WERI-Rb-1 (cell line): ENCODE measurements around the gene HLA-E.
"Not testable (repeated sequence)": the region's sequence is repeated elsewhere in the genome, so short reads cannot be mapped to it uniquely, and the experiment has no call there.

Experiments
- DNase-seq: peaks from one replicate; pipeline ENCODE4 v3.0.0-alpha.2; 2020
- H3K27ac ChIP-seq: fragments of 250-450 bp; sonication (Bioruptor Pico); 2 replicates; pipeline ENCODE4 v1.5.1; 2020; ENCODE audit warnings: mild to moderate bottlenecking, moderate library complexity
- H3K27me3 ChIP-seq: fragments of 250-450 bp; sonication (Bioruptor Pico); 2 replicates; pipeline ENCODE4 v1.5.1; 2021; ENCODE audit warnings: mild to moderate bottlenecking, low read depth, moderate library complexity; ENCODE audit not compliant: insufficient read depth, severe bottlenecking
- H3K36me3 ChIP-seq: fragments of 250-450 bp; sonication (Bioruptor Pico); 2 replicates; pipeline ENCODE4 v1.5.1; 2020; ENCODE audit warnings: mild to moderate bottlenecking, moderate library complexity
- H3K4me3 ChIP-seq: 2 replicates; pipeline ENCODE4 v1.5.1; 2011; ENCODE audit warnings: low read depth, mild to moderate bottlenecking, control low read depth, low read length
- H3K9me3 ChIP-seq: fragments of 250-450 bp; sonication (Bioruptor Pico); 2 replicates; pipeline ENCODE4 v1.5.1; 2021; ENCODE audit warnings: mild to moderate bottlenecking, moderate library complexity; ENCODE audit not compliant: severe bottlenecking
- TF ChIP-seq, protein P1 (sequence below): IDR thresholded peaks from 2 replicates; pipeline ENCODE4 v1.5.1; 2011; ENCODE audit warnings: low read depth, mild to moderate bottlenecking, control low read depth, inconsistent platforms, low read length

HLA-E gene

DNA sequence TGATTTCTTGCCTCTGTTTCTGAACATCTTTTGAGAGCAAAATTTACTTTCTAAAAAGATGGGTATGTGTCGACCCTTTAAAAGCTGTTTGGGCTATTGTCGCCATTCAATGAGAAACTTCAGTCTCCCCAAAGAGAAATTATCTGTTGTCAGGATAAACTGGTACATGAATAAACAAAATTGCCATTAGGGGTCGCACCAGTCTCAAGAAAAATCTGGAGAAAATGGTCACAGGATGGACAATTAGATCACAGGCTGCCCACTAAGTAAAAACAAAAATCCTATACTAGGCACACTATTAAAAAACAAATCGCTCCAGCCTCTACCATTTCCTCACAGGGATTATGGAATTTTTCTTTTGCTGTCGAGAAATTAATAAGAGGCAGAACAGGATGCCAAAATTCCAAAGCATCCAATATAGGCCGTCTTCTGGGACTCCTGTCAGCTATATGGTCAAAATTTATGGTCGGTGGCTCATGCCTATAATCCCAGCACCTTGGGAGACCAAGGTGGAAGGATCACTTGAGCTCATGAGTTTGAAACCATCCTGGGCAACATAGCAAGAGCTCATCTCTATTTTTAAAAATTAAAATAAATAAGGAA lies 5.5 kb upstream of the HLA-E start:
- peaks cover 44% of the 10 kb centered on the region for H3K27me3 ChIP-seq
- TF ChIP-seq, protein P1, sequence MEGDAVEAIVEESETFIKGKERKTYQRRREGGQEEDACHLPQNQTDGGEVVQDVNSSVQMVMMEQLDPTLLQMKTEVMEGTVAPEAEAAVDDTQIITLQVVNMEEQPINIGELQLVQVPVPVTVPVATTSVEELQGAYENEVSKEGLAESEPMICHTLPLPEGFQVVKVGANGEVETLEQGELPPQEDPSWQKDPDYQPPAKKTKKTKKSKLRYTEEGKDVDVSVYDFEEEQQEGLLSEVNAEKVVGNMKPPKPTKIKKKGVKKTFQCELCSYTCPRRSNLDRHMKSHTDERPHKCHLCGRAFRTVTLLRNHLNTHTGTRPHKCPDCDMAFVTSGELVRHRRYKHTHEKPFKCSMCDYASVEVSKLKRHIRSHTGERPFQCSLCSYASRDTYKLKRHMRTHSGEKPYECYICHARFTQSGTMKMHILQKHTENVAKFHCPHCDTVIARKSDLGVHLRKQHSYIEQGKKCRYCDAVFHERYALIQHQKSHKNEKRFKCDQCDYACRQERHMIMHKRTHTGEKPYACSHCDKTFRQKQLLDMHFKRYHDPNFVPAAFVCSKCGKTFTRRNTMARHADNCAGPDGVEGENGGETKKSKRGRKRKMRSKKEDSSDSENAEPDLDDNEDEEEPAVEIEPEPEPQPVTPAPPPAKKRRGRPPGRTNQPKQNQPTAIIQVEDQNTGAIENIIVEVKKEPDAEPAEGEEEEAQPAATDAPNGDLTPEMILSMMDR, result peak; percentile 55
- no peaks in the 10 kb centered on the region for H3K36me3 ChIP-seq
- DNase-seq, result peak; percentile 53
- H3K27ac ChIP-seq, result no peak overlapping the region
- H3K4me3 ChIP-seq, result no peak overlapping the region
- no peaks in the 10 kb centered on the region for H3K9me3 ChIP-seq

DNA sequence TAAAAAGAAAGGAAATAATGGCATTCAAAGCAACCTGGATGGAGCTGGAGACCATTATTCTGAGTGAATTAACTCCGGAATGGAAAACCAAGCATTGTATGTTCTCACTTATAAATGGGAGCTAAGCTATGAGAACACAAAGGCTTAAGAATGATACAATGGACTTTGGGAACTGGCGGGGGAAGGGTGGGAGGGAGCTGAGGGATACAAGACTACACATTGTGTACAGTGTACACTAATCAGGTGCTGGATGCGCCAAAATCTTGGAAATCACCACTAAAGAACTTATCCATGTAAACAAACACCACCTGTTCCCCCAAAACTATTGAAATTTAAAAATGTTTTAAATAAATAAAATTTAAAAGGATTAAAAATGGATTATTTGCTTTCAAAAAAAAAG lies 4.1 kb upstream of the HLA-E start:
- no peak overlapping the region for H3K27ac ChIP-seq
- TF ChIP-seq, protein P1, result no peak
- DNase-seq, result no peak
- no peak overlapping the region for H3K4me3 ChIP-seq
- H3K36me3 ChIP-seq, result no peaks in the 10 kb centered on the region
- peaks cover 29% of the 10 kb centered on the region for H3K27me3 ChIP-seq
- no peaks in the 10 kb centered on the region for H3K9me3 ChIP-seq

DNA sequence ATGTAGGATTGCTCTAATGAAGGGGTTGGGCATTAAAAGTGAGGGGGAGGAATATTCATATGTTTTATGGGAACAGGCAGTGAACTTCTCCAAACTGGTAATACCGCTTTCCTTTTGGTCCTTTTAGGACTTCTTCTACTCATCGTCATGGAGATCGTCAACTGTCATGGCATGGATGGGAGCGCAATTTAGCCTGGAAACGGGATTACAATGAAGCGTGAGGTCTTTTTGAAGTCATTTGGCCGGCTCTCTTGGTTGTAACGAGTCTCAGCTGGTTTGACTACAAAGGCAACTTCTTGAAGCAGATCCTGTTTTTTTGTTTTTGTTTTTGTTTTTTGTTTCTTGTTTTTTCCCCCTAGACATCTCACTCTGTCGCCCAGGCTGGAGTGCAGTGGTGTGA lies 1.4 kb upstream of the HLA-E start:
- Histone ChIP-seq H3K27me3 (peaks cover 8% of the 10 kb centered on the region), H3K27ac (no peak overlapping the region), H3K9me3 (no peaks in the 10 kb centered on the region), H3K36me3 (no peaks in the 10 kb centered on the region), H3K4me3 (no peak overlapping the region)
- no peak for DNase-seq
- TF ChIP-seq, protein P1, result no peak

DNA sequence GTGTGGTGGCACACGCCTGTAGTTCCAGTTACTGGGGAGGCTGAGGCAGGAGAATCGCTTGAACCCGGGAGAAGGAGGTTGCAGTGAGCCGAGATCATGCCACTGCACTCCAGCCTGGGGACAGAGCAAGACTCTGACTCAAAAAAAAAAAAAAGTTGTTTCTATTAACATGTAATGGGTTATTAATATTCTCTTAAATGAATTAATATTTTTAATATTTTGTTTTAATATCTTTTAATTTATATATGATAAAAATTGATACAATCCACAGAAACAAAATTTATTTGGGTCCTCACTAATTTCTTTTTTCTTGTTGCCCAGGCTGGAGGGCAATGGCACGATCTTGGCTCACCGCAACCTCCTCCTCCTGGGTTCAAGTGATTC lies 620 bp upstream of the HLA-E start:
- not testable (repeated sequence) for H3K27ac ChIP-seq, H3K36me3 ChIP-seq, H3K27me3 ChIP-seq, H3K4me3 ChIP-seq, DNase-seq, H3K9me3 ChIP-seq

DNA sequence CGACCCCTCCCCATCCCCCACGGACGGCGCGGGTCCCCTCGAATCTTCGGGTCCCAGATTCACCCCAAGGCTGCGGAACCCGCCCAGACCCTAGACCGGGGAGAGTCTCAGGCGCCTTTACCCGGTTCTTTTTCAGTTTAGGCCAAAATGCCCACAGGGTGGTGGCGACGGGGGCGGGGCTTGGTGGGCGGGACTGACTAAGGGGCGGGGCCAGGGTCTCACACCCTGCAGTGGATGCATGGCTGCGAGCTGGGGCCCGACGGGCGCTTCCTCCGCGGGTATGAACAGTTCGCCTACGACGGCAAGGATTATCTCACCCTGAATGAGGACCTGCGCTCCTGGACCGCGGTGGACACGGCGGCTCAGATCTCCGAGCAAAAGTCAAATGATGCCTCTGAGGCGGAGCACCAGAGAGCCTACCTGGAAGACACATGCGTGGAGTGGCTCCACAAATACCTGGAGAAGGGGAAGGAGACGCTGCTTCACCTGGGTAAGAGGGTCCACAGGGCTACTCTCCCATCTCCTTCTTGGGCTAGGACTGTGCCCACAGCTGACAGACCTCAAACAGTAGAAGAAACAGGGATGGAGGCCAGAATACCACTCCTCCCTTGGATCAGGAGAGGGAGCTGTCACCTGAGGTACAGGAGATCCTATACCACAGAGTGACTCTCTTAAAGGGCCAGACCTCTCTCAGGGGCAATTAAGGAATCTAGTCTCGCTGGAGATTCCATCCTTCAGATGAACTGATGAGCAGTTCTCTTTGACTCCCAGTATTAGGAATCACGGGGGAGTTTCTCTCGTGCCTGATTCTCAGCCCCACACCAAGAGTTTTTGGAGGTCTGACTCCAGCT lies 942 bp downstream of the HLA-E start:
- TF ChIP-seq, protein P1, result peak; percentile 38; the same call in 1 of the 2 replicates
- Histone ChIP-seq H3K36me3 (no peaks in the 10 kb centered on the region), H3K27ac (peak overlapping the region; percentile 21), H3K9me3 (no peaks in the 10 kb centered on the region), H3K27me3 (peaks cover 3% of the 10 kb centered on the region), H3K4me3 (peak overlapping the region; percentile 66)
- DNase-seq, result peak; percentile 84

DNA sequence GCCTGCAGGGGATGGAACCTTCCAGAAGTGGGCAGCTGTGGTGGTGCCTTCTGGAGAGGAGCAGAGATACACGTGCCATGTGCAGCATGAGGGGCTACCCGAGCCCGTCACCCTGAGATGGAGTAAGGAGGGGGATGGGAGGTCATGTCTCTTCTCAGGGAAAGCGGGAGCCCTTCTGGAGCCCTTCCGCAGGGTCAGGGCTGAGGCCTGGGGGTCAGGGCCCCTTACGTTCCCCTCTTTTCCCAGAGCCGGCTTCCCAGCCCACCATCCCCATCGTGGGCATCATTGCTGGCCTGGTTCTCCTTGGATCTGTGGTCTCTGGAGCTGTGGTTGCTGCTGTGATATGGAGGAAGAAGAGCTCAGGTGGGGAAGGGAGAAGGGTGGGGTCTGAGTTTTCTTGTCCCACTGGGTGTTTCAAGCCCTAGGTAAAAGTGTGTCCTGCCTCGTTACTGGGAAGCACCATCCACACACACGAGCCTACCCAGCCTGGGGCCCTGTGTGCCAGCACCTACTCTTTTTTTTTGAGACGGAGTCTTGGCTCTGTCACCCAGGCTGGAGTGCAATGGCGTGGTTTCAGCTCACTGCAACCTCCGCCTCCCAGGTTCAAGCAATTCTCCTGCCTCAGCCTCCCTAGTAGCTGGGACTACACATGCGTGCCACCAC lies 2.1 kb downstream of the HLA-E start:
- DNase-seq, H3K36me3 ChIP-seq, H3K9me3 ChIP-seq, H3K27ac ChIP-seq, H3K4me3 ChIP-seq, H3K27me3 ChIP-seq: not testable (repeated sequence)
